ENCODE data around the gene PCSK6. TPM values are rescaled to one million over a fixed set of nuclear protein-coding genes. Genes with fewer than 3 reads are reported as not detected.

Gene PCSK6
- total and polyA plus RNA-seq, 7 donors = 2.9 to 10.3 (median 6.4) TPM

GRCh38 chr15:101495334-101496197 is 6.1 kb upstream of the PCSK6 start:
- peaks cover 0 to 38% (median 14%) of the 10 kb centered on the region in 3 donors for H3K27me3 ChIP-seq
- H3K4me1 ChIP-seq = peaks cover 0 to 16% (median 9%) of the 10 kb centered on the region in 4 donors
- no peak overlapping the region for H3K27ac ChIP-seq
- TF ChIP-seq EP300 (IDR thresholded peaks at IDR 0.05) (no peak), CTCF (IDR thresholded peaks at IDR 0.05) (no peak), POLR2AphosphoS5 (IDR thresholded peaks at IDR 0.05) (no peak), POLR2A (IDR thresholded peaks at IDR 0.05) (no peak)
- H3K36me3 ChIP-seq = no peaks in the 10 kb centered on the region
- DNase-seq = no peak
- 66 to 70% methylated on average over 22 of the region's 22 CpGs for WGBS, 2 donors
- intact Hi-C loops (cut with DNase I) = no loop called here
- H3K9me3 ChIP-seq = no peaks in the 10 kb centered on the region
- no peak overlapping the region for H3K4me3 ChIP-seq

- intact Hi-C loops (cut with DNase I) = no loop called here
- Histone ChIP-seq H3K36me3 (no peaks in the 10 kb centered on the region), H3K27me3 (peaks cover 0 to 38% (median 14%) of the 10 kb centered on the region in 3 donors)
These were observed 4.8 kb upstream of the PCSK6 start for GRCh38 chr15:101494251-101494796.

GRCh38 chr15:101492766-101493692 is 3.5 kb upstream of the PCSK6 start:
- TF ChIP-seq POLR2A (IDR thresholded peaks at IDR 0.05) (no peak), EP300 (IDR thresholded peaks at IDR 0.05) (no peak), CTCF (IDR thresholded peaks at IDR 0.05) (no peak), POLR2AphosphoS5 (IDR thresholded peaks at IDR 0.05) (no peak)
- WGBS, 2 donors = 91 to 95% methylated on average over 7 of the region's 7 CpGs
- Histone ChIP-seq H3K9me3 (no peaks in the 10 kb centered on the region), H3K27me3 (peaks cover 7 to 47% (median 23%) of the 10 kb centered on the region in 3 donors), H3K4me3 (no peak overlapping the region), H3K4me1 (peaks cover 0 to 15% (median 8%) of the 10 kb centered on the region in 4 donors), H3K27ac (no peak overlapping the region), H3K36me3 (no peaks in the 10 kb centered on the region)
- intact Hi-C loops (cut with DNase I) = no loop called here
- no peak for DNase-seq

More at GRCh38 chr15:101494251-101494796, 4.8 kb upstream of the PCSK6 start:
- H3K9me3 ChIP-seq = no peaks in the 10 kb centered on the region
- 73 to 84% methylated on average over 10 of the region's 10 CpGs for WGBS, 2 donors
- H3K27ac ChIP-seq = no peak overlapping the region
- no peak overlapping the region for H3K4me3 ChIP-seq
- no peak for DNase-seq
- H3K4me1 ChIP-seq = peaks cover 0 to 8% (median 5%) of the 10 kb centered on the region in 4 donors
- no peak for TF ChIP-seq EP300 (IDR thresholded peaks at IDR 0.05)
- no peak for TF ChIP-seq POLR2AphosphoS5 (IDR thresholded peaks at IDR 0.05)
- TF ChIP-seq POLR2A (IDR thresholded peaks at IDR 0.05) = no peak
- TF ChIP-seq CTCF (IDR thresholded peaks at IDR 0.05) = no peak

GRCh38 chr15:101491734-101492640 is 2.5 kb upstream of the PCSK6 start:
- no peak for DNase-seq
- peaks cover 0 to 15% (median 8%) of the 10 kb centered on the region in 4 donors for H3K4me1 ChIP-seq
- no peaks in the 10 kb centered on the region for H3K36me3 ChIP-seq
- no peak overlapping the region for H3K27ac ChIP-seq
- intact Hi-C loops (cut with DNase I) = no loop called here
- peaks cover 7 to 48% (median 31%) of the 10 kb centered on the region in 3 donors for H3K27me3 ChIP-seq
- no peak for TF ChIP-seq POLR2A (IDR thresholded peaks at IDR 0.05)
- TF ChIP-seq EP300 (IDR thresholded peaks at IDR 0.05) = no peak
- no peak for TF ChIP-seq POLR2AphosphoS5 (IDR thresholded peaks at IDR 0.05)
- TF ChIP-seq CTCF (IDR thresholded peaks at IDR 0.05) = no peak
- H3K4me3 ChIP-seq = no peak overlapping the region
- H3K9me3 ChIP-seq = no peaks in the 10 kb centered on the region
- WGBS, 2 donors = 80 to 81% methylated on average over 18 of the region's 18 CpGs

All from sigmoid colon (tissue), 7 donors.